HG02885 (cell line): ENCODE results near the gene ZC3H12C.
A peak's percentile ranks its signal among the peaks of the same experiment; 100 is the strongest.

Source experiments
- ATAC-seq: cut with Tn5 transposase; IDR thresholded peaks from one replicate; pipeline ENCODE4 v1.9.1; 2021; ENCODE audit warnings: mild to moderate bottlenecking; ENCODE audit not compliant: unreplicated experiment, poor library complexity

ZC3H12C gene

DNA sequence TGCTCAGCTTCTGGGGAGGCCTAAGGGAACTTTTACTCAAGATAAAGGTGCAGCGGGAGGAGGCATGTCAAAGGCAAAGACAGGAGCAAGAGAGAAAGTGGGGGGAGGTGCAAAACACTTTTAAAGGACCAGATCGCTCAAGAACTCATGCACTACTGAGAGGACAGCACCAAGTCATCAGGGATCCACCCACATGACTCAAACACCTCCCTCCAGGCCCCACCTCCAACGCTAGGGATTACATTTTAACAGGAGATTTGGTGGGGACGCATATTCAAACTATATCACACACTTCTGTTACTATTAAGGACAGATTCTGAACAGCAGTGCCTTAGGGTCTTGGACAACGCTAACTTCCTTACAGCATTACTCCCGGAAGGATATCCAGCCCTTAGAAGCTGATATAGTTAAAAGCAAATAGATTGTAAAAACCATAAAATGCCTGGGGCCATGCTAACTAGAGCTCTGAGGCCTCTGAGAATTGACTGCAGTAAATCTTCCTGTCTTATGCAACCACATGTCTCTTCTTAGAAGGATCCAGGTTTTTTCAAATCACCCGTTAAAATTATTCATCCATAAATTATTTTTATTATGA is 16.7 kb upstream of the ZC3H12C start:
- ATAC-seq, result no peak

- ATAC-seq, result peak; percentile 9
Measured at GRCh38 chr11:110077346-110077745, 15.8 kb upstream of the ZC3H12C start.

- peak; percentile 94 for ATAC-seq
Measured at GRCh38 chr11:110077831-110078325, 15.3 kb upstream of the ZC3H12C start.

GRCh38 chr11:110078923-110079544 is 14.2 kb upstream of the ZC3H12C start:
- no peak for ATAC-seq

DNA sequence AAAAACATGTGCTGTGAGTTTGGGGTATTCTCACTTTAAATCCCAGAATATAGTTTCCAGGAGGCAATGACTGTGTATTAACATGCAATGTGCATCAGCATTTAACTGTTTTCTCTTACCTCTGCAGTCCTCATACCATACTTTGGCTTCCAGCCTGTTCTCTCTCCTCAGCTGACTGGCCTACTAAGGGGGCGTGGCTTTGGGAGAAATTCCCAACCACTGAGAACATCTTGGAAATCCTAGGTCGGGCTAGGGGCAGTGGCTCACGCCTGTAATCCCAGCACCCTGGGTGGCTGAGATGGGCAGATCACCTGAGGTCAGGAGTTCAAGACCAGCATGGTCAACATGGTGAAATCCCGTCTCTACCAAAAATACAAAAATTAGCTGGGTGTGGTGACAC is 13.5 kb upstream of the ZC3H12C start:
- no peak for ATAC-seq

- ATAC-seq, result no peak
Measured at GRCh38 chr11:110081462-110082376, 11.5 kb upstream of the ZC3H12C start.

DNA sequence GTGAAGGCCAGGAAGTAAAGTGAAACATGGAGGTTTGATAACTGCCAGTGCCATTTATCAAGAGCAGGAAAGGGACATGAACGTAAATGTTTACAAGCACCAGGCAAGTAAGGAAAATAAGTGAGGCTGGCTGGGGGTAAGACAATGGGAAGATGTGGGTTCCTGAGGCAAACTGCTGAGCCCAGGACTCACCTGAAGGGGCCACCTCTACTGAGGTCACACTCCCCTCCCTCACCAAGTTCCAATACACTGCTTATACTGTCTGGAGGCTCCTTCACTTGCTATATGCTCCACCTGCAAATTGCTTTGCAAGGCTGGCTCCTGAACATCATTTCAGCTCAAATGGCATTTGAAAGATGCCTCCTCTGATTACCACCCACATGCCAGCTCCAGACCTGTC is 10.3 kb upstream of the ZC3H12C start:
- no peak for ATAC-seq

DNA sequence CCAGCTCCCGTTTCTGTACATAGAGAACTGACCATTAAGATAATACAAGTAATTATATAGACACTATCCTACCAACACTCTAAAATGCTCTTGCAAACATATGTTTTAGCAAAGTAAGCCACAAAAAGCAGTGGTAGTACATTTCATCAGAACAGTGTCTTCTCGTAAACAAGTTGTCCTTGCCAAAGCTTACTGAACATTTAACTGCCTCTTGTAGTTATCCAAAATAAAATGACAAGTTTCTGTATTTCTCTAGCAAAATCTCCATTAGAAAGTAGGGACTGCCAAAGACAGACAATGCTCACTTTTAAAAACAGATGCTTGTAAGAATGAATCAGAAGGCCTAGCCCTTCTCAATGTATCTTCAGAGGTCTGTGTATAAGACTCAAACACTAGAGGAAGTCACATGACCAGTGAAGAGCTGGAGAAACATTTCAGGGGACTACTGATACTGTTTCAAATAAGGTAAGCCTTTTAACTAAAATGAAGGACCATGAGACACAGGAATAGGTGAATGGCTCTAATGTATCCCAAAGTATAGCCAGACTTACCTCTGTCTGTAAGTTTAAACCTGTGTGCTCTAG is 7.8 kb upstream of the ZC3H12C start:
- ATAC-seq, result no peak

- ATAC-seq, result no peak
Measured at GRCh38 chr11:110086892-110087309, 6.3 kb upstream of the ZC3H12C start.

DNA sequence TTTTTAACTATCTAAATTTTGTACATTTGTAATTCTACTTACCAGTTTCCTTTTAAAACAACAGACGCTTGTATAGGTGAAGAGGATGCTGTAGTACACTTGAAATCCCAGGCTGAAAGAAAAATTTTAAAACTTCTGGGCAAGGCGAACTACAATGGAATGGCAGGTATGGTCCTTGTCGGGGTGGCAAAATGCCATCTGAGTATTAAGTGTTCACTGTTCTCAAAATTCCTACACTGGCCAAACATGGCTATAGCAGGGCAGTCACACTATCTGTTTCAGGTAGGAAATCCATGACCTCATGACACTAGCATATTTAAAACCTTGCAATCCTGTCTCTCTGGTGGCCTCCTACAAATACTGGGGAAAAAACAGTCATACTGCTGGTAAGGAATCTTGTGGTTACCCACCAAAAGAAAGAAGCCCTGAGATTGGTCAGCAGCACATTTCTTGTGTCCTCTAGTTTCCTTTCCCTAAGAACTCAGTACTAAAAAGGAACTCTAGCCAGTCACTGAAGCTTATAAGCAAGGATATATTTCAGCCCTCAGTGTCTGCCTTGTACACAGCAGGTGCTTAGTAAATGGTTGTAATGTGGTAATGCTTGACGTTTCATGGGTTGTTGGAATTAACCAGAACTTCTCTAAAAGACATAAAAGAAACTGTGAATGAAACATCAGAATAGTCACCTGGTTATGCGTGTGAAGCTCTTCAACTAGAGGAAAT is 5.2 kb upstream of the ZC3H12C start:
- no peak for ATAC-seq

DNA sequence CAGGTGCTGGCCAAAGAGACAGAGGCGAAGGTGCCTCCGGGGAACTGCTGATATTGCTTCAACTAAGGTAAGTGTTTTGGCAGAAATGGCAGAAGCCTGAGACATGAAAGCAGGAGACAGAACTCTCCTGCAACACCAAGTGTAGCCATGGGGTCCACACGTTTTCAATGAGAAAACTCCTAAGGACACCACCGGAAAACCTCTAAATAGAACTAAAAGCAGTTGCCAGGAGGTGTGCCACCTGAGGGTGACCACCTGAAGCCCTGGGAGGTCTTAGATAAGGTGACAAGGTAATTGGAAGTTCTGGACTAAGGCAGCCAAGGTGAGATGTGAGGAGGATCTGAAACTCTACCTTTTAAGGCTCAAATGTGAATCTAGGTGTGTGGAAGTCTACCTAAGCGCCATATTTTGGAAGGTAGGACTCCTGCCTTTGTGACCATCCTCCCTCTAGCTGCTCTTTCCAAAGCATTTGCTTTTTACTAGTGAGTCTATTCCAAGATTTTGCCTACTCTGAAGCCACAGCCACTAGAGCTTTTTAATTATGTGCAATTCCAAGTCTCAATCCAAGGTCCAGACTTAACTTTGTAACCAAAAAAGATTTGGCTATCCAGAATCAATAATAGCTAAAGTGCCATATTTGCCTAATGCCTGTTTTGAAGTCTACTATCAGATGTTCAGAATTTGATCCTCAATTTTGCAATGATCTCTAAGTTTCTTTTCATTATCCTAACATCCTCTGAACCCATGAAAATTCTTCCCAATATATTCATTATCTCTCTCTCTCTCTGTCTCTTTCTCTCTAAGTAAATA is 4.5 kb upstream of the ZC3H12C start:
- ATAC-seq, result no peak

DNA sequence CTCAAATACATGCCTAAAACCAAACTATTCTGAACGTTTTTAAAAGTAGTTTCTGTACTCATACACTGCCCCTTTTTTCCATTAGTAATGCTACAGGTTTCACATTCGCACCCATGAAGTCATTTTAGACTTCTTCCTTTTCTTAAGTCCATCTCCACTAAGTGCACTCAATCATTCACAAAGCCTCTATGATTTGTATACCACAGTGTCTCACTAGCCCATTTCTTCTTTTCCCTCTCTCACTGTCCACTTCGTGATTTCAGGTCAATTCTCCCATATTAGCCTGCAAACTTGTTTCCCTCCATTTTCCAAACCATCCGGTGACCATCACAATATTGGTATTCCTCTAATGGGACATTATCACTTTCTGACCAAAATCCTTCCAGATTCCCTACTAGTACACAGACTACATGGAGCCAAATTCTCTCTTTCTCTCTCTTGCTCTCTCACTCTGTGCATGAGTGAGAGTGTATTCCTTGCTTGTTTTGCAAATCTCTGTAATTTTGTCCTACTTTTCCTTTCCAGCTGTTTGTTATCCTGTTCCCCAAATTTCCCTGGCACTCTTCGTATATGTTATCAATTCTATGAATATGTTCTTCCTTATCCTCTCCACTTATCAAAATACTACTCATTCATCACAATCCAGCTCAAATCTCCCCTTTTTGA is 3.4 kb upstream of the ZC3H12C start:
- peak; percentile 35 for ATAC-seq

GRCh38 chr11:110090466-110091026 is 2.6 kb upstream of the ZC3H12C start:
- no peak for ATAC-seq

DNA sequence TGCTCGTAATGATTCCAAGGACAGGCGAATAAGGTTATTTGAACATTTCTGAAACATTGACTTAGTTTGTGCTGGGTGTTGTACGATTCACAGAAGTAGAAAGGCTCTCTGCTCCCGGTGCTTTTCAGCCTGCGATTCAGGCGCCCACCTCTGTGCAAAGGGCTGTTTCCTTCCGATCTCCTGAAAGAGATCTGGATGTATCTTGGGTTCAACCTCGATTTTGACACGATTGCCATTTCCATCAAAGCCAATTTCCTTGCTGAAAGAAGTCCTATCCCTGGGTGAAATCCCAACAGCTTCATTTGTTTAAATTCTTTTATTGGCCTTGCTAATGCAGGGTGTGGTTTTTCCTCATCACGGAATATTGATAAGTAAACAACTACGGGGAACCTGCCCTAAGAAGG is 1.1 kb upstream of the ZC3H12C start:
- no peak for ATAC-seq

DNA sequence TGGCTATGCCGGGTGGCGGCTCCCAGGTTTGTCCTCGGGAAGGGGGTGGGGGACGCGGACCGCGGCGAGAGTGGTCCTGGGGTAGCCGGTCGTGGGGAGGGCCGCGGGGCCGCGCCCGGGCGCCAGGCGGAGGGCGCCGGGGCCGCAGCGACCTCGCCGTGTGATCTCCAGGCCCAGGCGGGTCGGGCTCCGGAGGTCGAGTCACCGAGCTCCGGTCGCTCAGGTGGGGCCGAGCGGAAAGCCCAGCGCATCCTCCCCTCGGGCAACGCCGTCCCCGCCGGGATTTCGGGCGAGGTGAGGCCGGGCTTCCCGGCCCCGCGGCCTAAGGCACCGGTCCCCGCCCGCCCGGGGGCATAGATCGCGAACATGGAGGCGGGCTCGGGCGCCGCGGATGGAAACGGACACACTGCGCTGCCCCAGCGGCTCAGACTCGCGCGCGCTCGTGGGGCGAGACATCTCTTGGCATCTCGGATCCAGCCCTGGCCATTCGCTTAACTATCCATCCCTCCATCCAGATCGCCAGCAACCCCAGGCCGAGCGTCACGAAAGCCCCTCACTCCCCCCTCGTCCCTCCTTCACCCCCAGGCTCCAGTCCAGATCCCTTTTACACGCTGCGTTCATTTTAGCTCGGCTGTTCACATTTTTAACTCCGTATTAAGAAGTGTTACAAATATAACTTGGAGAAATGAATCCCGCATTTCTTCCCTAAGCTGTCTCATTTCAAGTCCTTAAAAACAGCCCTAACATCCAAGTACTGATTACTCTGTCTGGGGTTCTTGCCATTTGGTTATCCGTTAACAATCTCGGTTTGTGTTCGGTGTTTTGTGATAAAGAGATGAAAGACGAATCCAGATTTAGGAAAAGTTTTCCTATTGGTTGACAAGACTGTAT is 460 bp downstream of the ZC3H12C start:
- peak; percentile 24 for ATAC-seq

GRCh38 chr11:110094298-110095285 is 1.4 kb downstream of the ZC3H12C start:
- no peak for ATAC-seq
